K562 (cell line): ENCODE data around the gene S100A4. TPM values are rescaled to one million over a fixed set of nuclear protein-coding genes. Genes with fewer than 3 reads are reported as not detected.
A peak's percentile ranks its signal among the peaks of the same experiment; 100 is the strongest.

Source experiments
- CBX3 ChIP-seq, 2 experiments: IDR thresholded peaks; 1 replicate in 1 of 2; 2 replicates in 1 of 2; pipeline ENCODE4 v1.6.1; 2012; ENCODE audit warnings: inconsistent platforms in 2 of 2, low read length in 2 of 2, borderline replicate concordance in 1 of 2, control low read depth in 1 of 2
- CTCF ChIP-seq, 3 experiments: IDR thresholded peaks in 2 of 3; conservative IDR thresholded peaks in 1 of 3; 2 replicates each; pipeline ENCODE4 v1.5.1; 2011 to 2012; ENCODE audit warnings: low read length in 3 of 3, mild to moderate bottlenecking in 3 of 3, control low read depth in 2 of 3, improper control_type of control experiment in 1 of 3, inconsistent platforms in 1 of 3, low read depth in 1 of 3, mixed read lengths in 1 of 3, moderate library complexity in 1 of 3; ENCODE audit not compliant: insufficient read depth in 2 of 3
- E2F8 ChIP-seq: fragments of 450-650 bp; IDR thresholded peaks from 2 replicates; pipeline ENCODE4 v1.7.1; 2018; ENCODE audit warnings: mild to moderate bottlenecking, low read depth; ENCODE audit not compliant: partially characterized antibody
- HMG20B ChIP-seq: fragments of 250-450 bp; sonication (Bioruptor Pico); IDR thresholded peaks from 2 replicates; pipeline ENCODE4 v1.5.0; 2021; ENCODE audit warnings: mild to moderate bottlenecking
- ID3 ChIP-seq, 2 experiments: fragments of 250-450 bp in 1 of 2; fragments of 450-650 bp in 1 of 2; sonication (Bioruptor Pico) in 1 of 2; IDR thresholded peaks; 2 replicates each; pipeline versions ENCODE4 v1.6.1 to v1.8.0; 2016 to 2021; ENCODE audit warnings: mild to moderate bottlenecking in 2 of 2, moderate library complexity in 2 of 2, missing compliant biosample characterization in 1 of 2, missing genetic modification characterization in 1 of 2
- MAZ ChIP-seq, 2 experiments: fragments of 450-650 bp in 1 of 2; sonication (generic) in 1 of 2; formaldehyde crosslinking; IDR thresholded peaks in 1 of 2; conservative IDR thresholded peaks in 1 of 2; 2 replicates each; pipeline versions ENCODE4 v1.4.0 to v1.5.0; 2020; ENCODE audit warnings: mild to moderate bottlenecking in 1 of 2, missing genetic modification reagents in 1 of 2
- PRDM10 ChIP-seq: fragments of 450-650 bp; IDR thresholded peaks from 2 replicates; pipeline ENCODE4 v1.6.1; 2018; ENCODE audit not compliant: partially characterized antibody
- RAD21 ChIP-seq, 2 experiments: fragments of 250-450 bp in 1 of 2; fragments of 450-650 bp in 1 of 2; sonication (Bioruptor Pico) in 1 of 2; formaldehyde crosslinking in 1 of 2; IDR thresholded peaks in 1 of 2; conservative IDR thresholded peaks in 1 of 2; 2 replicates each; pipeline versions ENCODE4 v1.4.0 to v1.8.0; 2020 to 2022; ENCODE audit warnings: mild to moderate bottlenecking in 2 of 2, moderate library complexity in 1 of 2
- SMARCB1 ChIP-seq: IDR thresholded peaks from 2 replicates; pipeline ENCODE4 v1.6.1; 2011; ENCODE audit warnings: improper control_type of control experiment, low read depth; ENCODE audit not compliant: insufficient read length
- SMC3 ChIP-seq: conservative IDR thresholded peaks from 2 replicates; pipeline ENCODE4 v1.6.1; 2011; ENCODE audit warnings: low read depth, low read length, improper control_type of control experiment; ENCODE audit not compliant: insufficient read depth
- USF1 ChIP-seq: sonication (generic); formaldehyde crosslinking; IDR thresholded peaks from 2 replicates; pipeline ENCODE4 v1.9.0; 2022; ENCODE audit warnings: mild to moderate bottlenecking, missing genetic modification reagents
- ZFX ChIP-seq: sonication (generic); formaldehyde crosslinking; IDR thresholded peaks from 2 replicates; pipeline ENCODE4 v1.8.0; 2022; ENCODE audit warnings: mild to moderate bottlenecking, missing genetic modification reagents, moderate library complexity
- polyA plus RNA-seq, 8 experiments: library from polyadenylated mRNA; depleted of rRNA in 4 of 8; stranded (reverse) in 5 of 8; unstranded in 3 of 8; fragments of >200 nt; fragmentation: Nextera tagmentation in 2 of 8; fragmentation: Illumina TruSeq in 1 of 8; extraction: Ambion mirVana in 2 of 8; extraction: Trizol in 1 of 8; gene quantifications; 2 replicates each; pipeline versions ENCODE4 v1.2.1 to v1.2.3, GENCODE V29; 2011 to 2014; ENCODE audit warnings: inconsistent platforms in 1 of 8, missing spikeins in 1 of 8
- total RNA-seq, 7 experiments: library from RNA; depleted of rRNA in 6 of 7; stranded (reverse); fragments of >200 nt in 6 of 7; fragmentation: Illumina TruSeq in 2 of 7; extraction: Trizol in 2 of 7; gene quantifications; 2 replicates each; pipeline versions ENCODE4 v1.2.1 to v1.2.3, GENCODE V29; 2011 to 2021; ENCODE audit warnings: low replicate concordance in 1 of 7

The S100A4 gene
- total and polyA plus RNA-seq, 9 of the 15 experiments (the other 6 are each of a cell fraction or from before 2014, with no cell fraction given), result 3.7 to 20.1 (median 11.2) TPM

- peak; percentile 15 for TF ChIP-seq PRDM10
- TF ChIP-seq CTCF (IDR thresholded peaks at IDR 0.05 in 2 of 3, conservative IDR thresholded peaks at IDR 0.05 in 1 of 3; ENCODE audit: insufficient read depth in 2 of 3, low read depth in 1 of 3, low read length in 3 of 3), result peak; percentile 92 to 96 (median 94)
- TF ChIP-seq ID3 (CRISPR knock-in tag; IDR thresholded peaks at IDR 0.05), result no peak
- TF ChIP-seq ID3 (tag; IDR thresholded peaks at IDR 0.05), result no peak
- peak; percentile 93 for TF ChIP-seq SMC3
- TF ChIP-seq RAD21 (CRISPR knock-in tag; conservative IDR thresholded peaks at IDR 0.05 in 1 of 2, IDR thresholded peaks at IDR 0.05 in 1 of 2), result peak; percentile 90 to 91
- TF ChIP-seq CBX3 (IDR thresholded peaks at IDR 0.05; ENCODE audit: borderline replicate concordance in 1 of 2, low read length in 2 of 2), result 0 out of 3 replicates have a peak, but pooled peaks of 1 of the 2 experiments have one; percentile 28
- TF ChIP-seq USF1, result 0 out of 2 replicates have a peak, but pooled peaks have one; percentile 11
- TF ChIP-seq MAZ (CRISPR knock-in tag; conservative IDR thresholded peaks at IDR 0.05 in 1 of 2, IDR thresholded peaks at IDR 0.05 in 1 of 2), result peak in 1 of 2 experiments; percentile 81; a peak in 3 of 4 replicates
- no peak for TF ChIP-seq HMG20B (CRISPR knock-in tag)
- no peak for TF ChIP-seq SMARCB1
- peak; percentile 35 for TF ChIP-seq E2F8
- TF ChIP-seq ZFX, result peak; percentile 51
Observed at GRCh38 chr1:153532769-153533599, 12.6 kb downstream of the S100A4 start (continued).
